ENCODE results near the gene TOX2. TPM values are rescaled to one million over a fixed set of nuclear protein-coding genes. Genes with fewer than 3 reads are reported as not detected.
"Not testable (repeated sequence)": the region's sequence is repeated elsewhere in the genome, so short reads cannot be mapped to it uniquely, and the experiment has no call there.

TOX2 gene
- polyA plus RNA-seq, 1 donor, result 4.7 TPM

- Histone ChIP-seq H3K27me3 (ENCODE audit: control insufficient read depth, insufficient read depth, low read length) (peaks cover 13% of the 10 kb centered on the region), H3K36me3 (ENCODE audit: control insufficient read depth, insufficient read depth, low read length) (no peaks in the 10 kb centered on the region), H3K4me1 (ENCODE audit: control insufficient read depth, insufficient read depth, low read length) (no peaks in the 10 kb centered on the region), H3K27ac (ENCODE audit: low read length) (no peak overlapping the region), H3K9me3 (ENCODE audit: control insufficient read depth, low read depth, low read length) (no peaks in the 10 kb centered on the region), H3K4me3 (ENCODE audit: low read length) (no peak overlapping the region)
- no peak for DNase-seq
- WGBS (ENCODE audit: insufficient coverage, low lambda C conversion rate), result no CpG with 5 or more reads among the region's 8 CpGs
Measured at GRCh38 chr20:44041001-44041400, 126.3 kb downstream of the TOX2 start.

GRCh38 chr20:44044712-44045111, 130.1 kb downstream of the TOX2 start:
- not testable (repeated sequence) for H3K9me3 ChIP-seq (ENCODE audit: control insufficient read depth, low read depth, low read length); H3K27me3 ChIP-seq (ENCODE audit: control insufficient read depth, insufficient read depth, low read length); H3K27ac ChIP-seq (ENCODE audit: low read length); H3K36me3 ChIP-seq (ENCODE audit: control insufficient read depth, insufficient read depth, low read length); H3K4me3 ChIP-seq (ENCODE audit: low read length); DNase-seq; H3K4me1 ChIP-seq (ENCODE audit: control insufficient read depth, insufficient read depth, low read length)
- 100% methylated on average over 2 of the region's 5 CpGs for WGBS (ENCODE audit: insufficient coverage, low lambda C conversion rate)

GRCh38 chr20:44050327-44050726, 135.7 kb downstream of the TOX2 start:
- no peak overlapping the region for H3K4me3 ChIP-seq (ENCODE audit: low read length)
- DNase-seq, result no peak
- no peaks in the 10 kb centered on the region for H3K4me1 ChIP-seq (ENCODE audit: control insufficient read depth, insufficient read depth, low read length)
- no peak overlapping the region for H3K27ac ChIP-seq (ENCODE audit: low read length)
- no peaks in the 10 kb centered on the region for H3K9me3 ChIP-seq (ENCODE audit: control insufficient read depth, low read depth, low read length)
- H3K27me3 ChIP-seq (ENCODE audit: control insufficient read depth, insufficient read depth, low read length), result no peaks in the 10 kb centered on the region
- 50% methylated on average over 1 of the region's 2 CpGs for WGBS (ENCODE audit: insufficient coverage, low lambda C conversion rate)
- no peaks in the 10 kb centered on the region for H3K36me3 ChIP-seq (ENCODE audit: control insufficient read depth, insufficient read depth, low read length)

GRCh38 chr20:44050925-44051660, 136.4 kb downstream of the TOX2 start:
- H3K4me1 ChIP-seq (ENCODE audit: control insufficient read depth, insufficient read depth, low read length), result no peaks in the 10 kb centered on the region
- no peak for DNase-seq
- no CpG with 5 or more reads among the region's 25 CpGs for WGBS (ENCODE audit: insufficient coverage, low lambda C conversion rate)
- H3K4me3 ChIP-seq (ENCODE audit: low read length), result no peak overlapping the region
- no peaks in the 10 kb centered on the region for H3K27me3 ChIP-seq (ENCODE audit: control insufficient read depth, insufficient read depth, low read length)
- no peaks in the 10 kb centered on the region for H3K9me3 ChIP-seq (ENCODE audit: control insufficient read depth, low read depth, low read length)
- no peaks in the 10 kb centered on the region for H3K36me3 ChIP-seq (ENCODE audit: control insufficient read depth, insufficient read depth, low read length)
- no peak overlapping the region for H3K27ac ChIP-seq (ENCODE audit: low read length)

GRCh38 chr20:44051661-44052000, 137.0 kb downstream of the TOX2 start:
- no CpG with 5 or more reads among the region's 9 CpGs for WGBS (ENCODE audit: insufficient coverage, low lambda C conversion rate)
- H3K9me3 ChIP-seq (ENCODE audit: control insufficient read depth, low read depth, low read length), result no peaks in the 10 kb centered on the region
- no peak for DNase-seq
- H3K4me1 ChIP-seq (ENCODE audit: control insufficient read depth, insufficient read depth, low read length), result no peaks in the 10 kb centered on the region
- H3K27me3 ChIP-seq (ENCODE audit: control insufficient read depth, insufficient read depth, low read length), result no peaks in the 10 kb centered on the region
- H3K36me3 ChIP-seq (ENCODE audit: control insufficient read depth, insufficient read depth, low read length), result no peaks in the 10 kb centered on the region
- no peak overlapping the region for H3K27ac ChIP-seq (ENCODE audit: low read length)
- no peak overlapping the region for H3K4me3 ChIP-seq (ENCODE audit: low read length)

- H3K27me3 ChIP-seq (ENCODE audit: control insufficient read depth, insufficient read depth, low read length), result no peaks in the 10 kb centered on the region
- H3K36me3 ChIP-seq (ENCODE audit: control insufficient read depth, insufficient read depth, low read length), result no peaks in the 10 kb centered on the region
- H3K4me3 ChIP-seq (ENCODE audit: low read length), result no peak overlapping the region
- H3K4me1 ChIP-seq (ENCODE audit: control insufficient read depth, insufficient read depth, low read length), result no peaks in the 10 kb centered on the region
- H3K27ac ChIP-seq (ENCODE audit: low read length), result no peak overlapping the region
- DNase-seq, result no peak
- no CpG with 5 or more reads among the region's 10 CpGs for WGBS (ENCODE audit: insufficient coverage, low lambda C conversion rate)
- no peaks in the 10 kb centered on the region for H3K9me3 ChIP-seq (ENCODE audit: control insufficient read depth, low read depth, low read length)
Measured at GRCh38 chr20:44052166-44052565, 137.5 kb downstream of the TOX2 start.

- no peak overlapping the region for H3K27ac ChIP-seq (ENCODE audit: low read length)
- no peak overlapping the region for H3K4me3 ChIP-seq (ENCODE audit: low read length)
- H3K9me3 ChIP-seq (ENCODE audit: control insufficient read depth, low read depth, low read length), result no peaks in the 10 kb centered on the region
- no peaks in the 10 kb centered on the region for H3K27me3 ChIP-seq (ENCODE audit: control insufficient read depth, insufficient read depth, low read length)
- no peaks in the 10 kb centered on the region for H3K4me1 ChIP-seq (ENCODE audit: control insufficient read depth, insufficient read depth, low read length)
- H3K36me3 ChIP-seq (ENCODE audit: control insufficient read depth, insufficient read depth, low read length), result no peaks in the 10 kb centered on the region
- DNase-seq, result no peak
- 80% methylated on average over 1 of the region's 4 CpGs for WGBS (ENCODE audit: insufficient coverage, low lambda C conversion rate)
Measured at GRCh38 chr20:44053046-44053445, 138.4 kb downstream of the TOX2 start.

GRCh38 chr20:44054118-44054517, 139.5 kb downstream of the TOX2 start:
- H3K27me3 ChIP-seq (ENCODE audit: control insufficient read depth, insufficient read depth, low read length), result no peaks in the 10 kb centered on the region
- no peak overlapping the region for H3K4me3 ChIP-seq (ENCODE audit: low read length)
- WGBS (ENCODE audit: insufficient coverage, low lambda C conversion rate), result no CpG with 5 or more reads among the region's 16 CpGs
- H3K9me3 ChIP-seq (ENCODE audit: control insufficient read depth, low read depth, low read length), result no peaks in the 10 kb centered on the region
- H3K27ac ChIP-seq (ENCODE audit: low read length), result no peak overlapping the region
- no peaks in the 10 kb centered on the region for H3K4me1 ChIP-seq (ENCODE audit: control insufficient read depth, insufficient read depth, low read length)
- no peak for DNase-seq
- H3K36me3 ChIP-seq (ENCODE audit: control insufficient read depth, insufficient read depth, low read length), result no peaks in the 10 kb centered on the region

- H3K36me3 ChIP-seq (ENCODE audit: control insufficient read depth, insufficient read depth, low read length), result no peaks in the 10 kb centered on the region
- H3K9me3 ChIP-seq (ENCODE audit: control insufficient read depth, low read depth, low read length), result no peaks in the 10 kb centered on the region
- no peak overlapping the region for H3K4me3 ChIP-seq (ENCODE audit: low read length)
Measured at GRCh38 chr20:44054849-44055248, 140.2 kb downstream of the TOX2 start.

GRCh38 chr20:44056010-44056698, 141.5 kb downstream of the TOX2 start:
- H3K36me3 ChIP-seq (ENCODE audit: control insufficient read depth, insufficient read depth, low read length), result no peaks in the 10 kb centered on the region
- H3K27ac ChIP-seq (ENCODE audit: low read length), result no peak overlapping the region
- no peak overlapping the region for H3K4me3 ChIP-seq (ENCODE audit: low read length)
- no peaks in the 10 kb centered on the region for H3K9me3 ChIP-seq (ENCODE audit: control insufficient read depth, low read depth, low read length)
- H3K27me3 ChIP-seq (ENCODE audit: control insufficient read depth, insufficient read depth, low read length), result no peaks in the 10 kb centered on the region
- no peak for DNase-seq
- 89% methylated on average over 3 of the region's 13 CpGs for WGBS (ENCODE audit: insufficient coverage, low lambda C conversion rate)
- no peaks in the 10 kb centered on the region for H3K4me1 ChIP-seq (ENCODE audit: control insufficient read depth, insufficient read depth, low read length)

More at GRCh38 chr20:44054849-44055248, 140.2 kb downstream of the TOX2 start:
- Histone ChIP-seq H3K4me1 (ENCODE audit: control insufficient read depth, insufficient read depth, low read length) (no peaks in the 10 kb centered on the region), H3K27ac (ENCODE audit: low read length) (no peak overlapping the region), H3K27me3 (ENCODE audit: control insufficient read depth, insufficient read depth, low read length) (no peaks in the 10 kb centered on the region)
- DNase-seq, result no peak
- WGBS (ENCODE audit: insufficient coverage, low lambda C conversion rate), result no CpG with 5 or more reads among the region's 3 CpGs

All from large intestine (tissue), 3 donors.